KOPT-K1 (cell line): ENCODE data around the gene CCDC28B.
"Not testable (repeated sequence)": the region's sequence is repeated elsewhere in the genome, so short reads cannot be mapped to it uniquely, and the experiment has no call there.

ENCODE experiments used
- H3K27ac ChIP-seq: fragments of 200-600 bp; sonication (generic); 2 replicates; pipeline ENCODE4 v1.5.1; 2016; ENCODE audit warnings: antibody characterized with exemption, mild to moderate bottlenecking, low read depth, low read length; ENCODE audit not compliant: poor library complexity, severe bottlenecking
- H3K36me3 ChIP-seq: fragments of 200-600 bp; sonication (generic); 2 replicates; pipeline ENCODE4 v1.5.1; 2017; ENCODE audit warnings: antibody characterized with exemption, mild to moderate bottlenecking, low read length, moderate library complexity; ENCODE audit not compliant: insufficient read depth
- H3K9me3 ChIP-seq: fragments of 200-600 bp; sonication (generic); 2 replicates; pipeline ENCODE4 v1.5.1; 2017; ENCODE audit warnings: antibody characterized with exemption, low read length, mild to moderate bottlenecking; ENCODE audit not compliant: insufficient read depth, poor library complexity, severe bottlenecking

Gene CCDC28B

GRCh38 chr1:32200226-32201010 lies at the start of gene CCDC28B:
TSS of gene CCDC28B (plus strand) at chr1:32200595. CDS start at chr1:32201936, 1,341 bp downstream.
- Histone ChIP-seq H3K27ac (peak within 1 kb of the TSS; percentile 77), H3K36me3 (peaks cover 36% of the 10 kb centered on the region), H3K9me3 (no peaks in the 10 kb centered on the region)

DNA sequence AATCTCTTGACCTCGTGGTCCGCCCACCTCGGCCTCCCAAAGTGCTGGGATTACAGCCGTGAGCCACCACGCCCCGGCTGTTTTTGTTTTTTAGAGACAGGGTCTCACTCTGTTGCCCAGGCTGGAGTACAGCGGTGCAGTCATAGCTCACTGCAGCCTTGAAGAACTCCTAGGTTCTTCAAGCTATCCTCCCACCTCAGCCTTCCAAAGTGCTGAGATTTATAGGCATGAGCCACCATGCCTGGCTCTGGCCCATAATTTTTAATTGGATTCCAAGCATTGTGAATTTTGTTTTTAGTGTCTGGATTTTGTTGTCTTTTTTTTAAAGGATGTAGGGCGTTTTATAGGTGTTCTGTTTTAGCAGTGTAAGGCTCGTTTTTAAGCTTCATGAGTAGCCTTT lies 49.5 kb upstream of the CCDC28B start:
- Histone ChIP-seq H3K36me3 (peaks cover 38% of the 10 kb centered on the region), H3K27ac (no peak overlapping the region), H3K9me3 (peaks cover 18% of the 10 kb centered on the region)

DNA sequence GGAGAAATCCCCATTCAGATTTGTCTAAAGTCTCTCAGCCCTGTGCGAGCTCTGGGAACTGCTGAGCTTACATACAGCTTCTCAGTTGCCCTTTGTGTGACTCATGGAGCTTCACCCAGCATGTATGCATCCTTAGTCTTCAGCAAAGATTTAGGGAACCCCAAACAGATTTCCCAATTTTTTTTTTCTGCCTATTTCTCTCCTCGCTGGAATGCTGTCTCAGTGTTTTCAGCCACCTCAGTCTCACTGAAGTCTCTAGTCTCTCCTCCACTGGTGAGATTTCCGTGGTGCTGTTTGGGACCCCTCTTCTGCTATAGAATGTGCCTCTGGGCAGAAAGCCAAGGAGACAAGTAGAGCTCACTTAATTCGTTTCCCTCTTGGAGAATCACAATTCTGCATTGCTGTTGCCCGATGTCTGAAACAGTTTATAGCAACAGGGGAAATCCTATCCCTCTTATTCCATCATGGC lies 49.0 kb upstream of the CCDC28B start:
- Histone ChIP-seq H3K36me3 (peaks cover 43% of the 10 kb centered on the region), H3K27ac (no peak overlapping the region), H3K9me3 (peaks cover 18% of the 10 kb centered on the region)

DNA sequence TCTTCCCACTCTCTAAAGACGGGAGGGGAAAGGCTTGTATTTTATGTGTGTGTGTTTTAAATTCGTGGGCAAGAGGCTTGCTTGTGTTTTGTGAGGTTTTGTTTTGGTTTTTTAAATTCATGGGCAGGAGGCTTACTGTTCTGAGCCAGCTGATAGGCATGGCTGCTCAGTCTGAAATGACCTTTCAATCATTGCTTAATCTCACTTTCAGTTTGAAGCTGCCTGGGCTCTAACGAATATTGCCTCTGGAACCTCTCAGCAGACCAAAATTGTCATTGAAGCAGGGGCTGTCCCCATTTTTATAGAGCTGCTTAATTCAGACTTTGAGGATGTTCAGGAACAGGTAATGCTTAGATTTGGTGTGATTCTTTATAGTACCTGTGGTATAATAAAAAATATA lies 41.2 kb upstream of the CCDC28B start:
- no peaks in the 10 kb centered on the region for H3K9me3 ChIP-seq
- H3K27ac ChIP-seq: no peak overlapping the region
- peaks cover 97% of the 10 kb centered on the region for H3K36me3 ChIP-seq

DNA sequence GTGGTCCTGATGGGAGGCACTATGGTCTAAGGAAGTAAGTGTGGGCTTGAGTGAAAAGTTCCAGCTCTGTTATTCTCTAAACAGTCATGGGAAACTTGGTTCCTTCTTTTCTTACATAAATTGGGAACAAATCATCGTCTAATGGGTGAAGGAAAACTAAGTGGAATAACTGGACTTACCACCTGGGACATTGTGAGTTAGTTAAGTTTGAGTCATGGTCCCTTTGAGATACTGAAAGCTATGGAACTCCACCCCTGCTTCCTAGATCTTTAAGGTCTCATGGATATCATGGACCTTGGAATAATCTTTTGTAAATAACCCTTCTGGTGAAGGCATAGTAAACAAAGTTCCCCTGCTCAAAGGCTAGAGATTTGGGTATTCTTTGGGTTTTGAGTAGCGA lies 37.0 kb upstream of the CCDC28B start:
- peaks cover 91% of the 10 kb centered on the region for H3K36me3 ChIP-seq
- no peak overlapping the region for H3K27ac ChIP-seq
- H3K9me3 ChIP-seq: no peaks in the 10 kb centered on the region

DNA sequence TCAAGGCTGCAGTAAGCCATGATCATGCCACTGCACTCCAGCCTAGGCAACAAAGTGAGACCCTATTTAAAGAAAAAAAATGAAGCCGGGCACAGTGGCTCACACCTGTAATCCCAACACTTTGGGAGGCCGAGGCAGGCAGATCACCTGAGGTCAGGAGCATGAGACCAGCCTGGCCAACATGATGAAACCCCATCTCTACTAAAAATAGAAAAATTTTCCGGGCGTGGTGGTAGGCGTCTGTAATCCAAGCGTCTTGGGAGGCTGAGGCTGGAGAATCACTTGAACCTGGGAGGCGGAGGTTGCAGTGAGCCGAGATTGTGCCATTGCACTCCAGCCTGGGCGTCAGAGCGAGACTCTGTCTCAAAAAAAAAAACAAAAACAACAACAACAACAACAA lies 34.8 kb upstream of the CCDC28B start:
- H3K36me3 ChIP-seq: peaks cover 90% of the 10 kb centered on the region
- not testable (repeated sequence) for H3K9me3 ChIP-seq, H3K27ac ChIP-seq

DNA sequence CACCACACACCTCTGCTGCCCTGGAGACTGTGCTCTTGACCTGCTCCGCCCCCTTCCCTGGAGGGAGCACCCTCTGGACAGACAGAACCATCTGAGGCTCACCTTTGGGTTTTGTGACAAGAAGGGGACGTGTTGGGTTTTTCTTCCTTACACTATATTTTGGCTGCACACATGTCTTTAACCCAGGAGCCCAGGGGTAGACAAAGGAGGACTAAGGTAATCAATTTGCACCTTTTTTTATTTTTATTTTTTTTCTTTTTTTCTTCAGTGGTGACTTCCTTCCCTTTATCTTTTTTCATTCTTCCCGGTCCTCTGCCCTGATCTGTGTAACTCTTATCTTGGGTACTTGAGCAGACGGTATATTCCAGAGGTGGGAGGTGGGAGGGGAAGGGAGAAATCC lies 29.4 kb upstream of the CCDC28B start:
- H3K9me3 ChIP-seq: no peaks in the 10 kb centered on the region
- peaks cover 87% of the 10 kb centered on the region for H3K36me3 ChIP-seq
- H3K27ac ChIP-seq: no peak overlapping the region

DNA sequence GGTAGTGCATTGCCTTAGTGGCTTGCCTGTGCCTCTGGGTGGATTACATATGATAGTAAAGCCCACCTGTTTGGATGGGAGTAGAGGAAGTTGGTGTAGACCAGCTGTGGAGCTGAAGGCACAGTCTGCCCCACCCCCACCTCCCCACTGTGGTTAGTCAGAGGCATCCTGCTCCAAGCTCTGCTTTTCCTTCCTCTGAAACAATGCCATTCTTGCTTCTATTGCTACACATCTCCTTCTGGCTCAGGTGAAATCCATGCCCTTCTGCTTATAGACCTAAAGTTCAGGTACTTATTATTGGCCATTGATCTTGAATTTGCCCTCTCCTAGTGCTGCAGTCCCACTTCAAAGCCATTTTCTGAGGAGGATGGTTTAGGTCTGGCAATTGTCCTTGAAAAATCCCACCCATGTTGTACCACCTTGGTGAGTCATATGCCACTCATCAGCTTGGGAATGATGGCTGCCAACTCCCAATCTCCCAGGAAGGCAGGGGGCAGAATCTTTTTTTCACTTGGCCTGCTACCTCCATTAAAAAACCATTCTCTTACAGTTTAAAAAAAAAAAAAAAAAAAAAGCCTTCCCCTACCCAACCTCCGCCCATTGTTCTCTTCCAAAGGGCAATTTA lies 27.7 kb upstream of the CCDC28B start:
- Histone ChIP-seq H3K36me3 (peaks cover 73% of the 10 kb centered on the region), H3K27ac (peak overlapping the region; percentile 21), H3K9me3 (no peaks in the 10 kb centered on the region)

DNA sequence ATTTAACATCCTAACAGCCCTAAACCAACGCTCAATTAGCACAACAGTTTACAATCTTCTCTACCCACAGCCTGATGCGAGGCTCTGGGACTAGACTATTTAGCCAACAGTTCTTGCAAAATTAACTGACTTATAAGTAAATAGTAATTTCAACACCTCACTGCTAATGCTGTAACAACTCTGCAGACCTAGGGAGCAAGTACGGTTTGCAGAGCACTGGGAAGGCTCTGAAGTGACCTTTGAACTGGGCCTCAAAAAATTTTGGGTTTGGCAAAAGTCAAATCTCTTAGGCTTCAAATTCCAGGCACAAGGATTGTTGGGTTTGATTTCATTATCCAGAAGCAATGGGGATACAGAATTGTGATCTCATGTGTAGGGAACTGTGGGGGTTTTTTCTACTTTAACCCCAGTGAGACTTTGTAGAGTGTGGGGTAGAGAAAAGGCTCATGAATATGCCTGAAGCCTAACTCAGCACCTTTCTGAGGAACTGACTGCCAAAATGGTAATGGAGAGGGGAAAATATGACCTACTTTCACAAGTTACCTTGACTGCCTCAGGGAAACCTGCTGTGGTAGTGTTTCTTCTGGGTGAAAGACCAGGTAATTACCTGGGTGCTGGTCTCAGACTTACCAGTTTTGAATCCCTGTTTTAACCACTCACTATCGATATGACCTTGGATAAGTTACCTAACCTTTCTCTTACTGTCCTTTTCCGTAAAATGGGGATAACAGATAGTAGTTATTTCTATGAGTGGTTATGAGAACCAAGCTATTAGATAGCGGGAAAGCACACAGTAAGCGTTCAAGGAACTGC lies 21.8 kb upstream of the CCDC28B start:
- peaks cover 48% of the 10 kb centered on the region for H3K36me3 ChIP-seq
- peak overlapping the region; percentile 88 for H3K27ac ChIP-seq
- H3K9me3 ChIP-seq: no peaks in the 10 kb centered on the region

DNA sequence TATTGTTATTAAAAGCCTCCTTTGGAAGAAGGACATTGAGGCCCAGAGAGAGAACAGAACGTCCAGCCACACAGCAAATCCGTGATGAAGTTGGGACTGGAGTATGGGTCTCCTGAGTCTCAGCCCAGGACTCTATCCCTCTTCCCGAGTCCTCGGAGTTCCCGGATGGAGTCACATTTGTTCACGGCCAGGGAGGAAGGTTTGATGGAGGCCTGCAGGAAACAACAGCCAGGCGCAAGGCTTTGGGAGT lies 21.3 kb upstream of the CCDC28B start:
- Histone ChIP-seq H3K9me3 (no peaks in the 10 kb centered on the region), H3K36me3 (peaks cover 48% of the 10 kb centered on the region)

DNA sequence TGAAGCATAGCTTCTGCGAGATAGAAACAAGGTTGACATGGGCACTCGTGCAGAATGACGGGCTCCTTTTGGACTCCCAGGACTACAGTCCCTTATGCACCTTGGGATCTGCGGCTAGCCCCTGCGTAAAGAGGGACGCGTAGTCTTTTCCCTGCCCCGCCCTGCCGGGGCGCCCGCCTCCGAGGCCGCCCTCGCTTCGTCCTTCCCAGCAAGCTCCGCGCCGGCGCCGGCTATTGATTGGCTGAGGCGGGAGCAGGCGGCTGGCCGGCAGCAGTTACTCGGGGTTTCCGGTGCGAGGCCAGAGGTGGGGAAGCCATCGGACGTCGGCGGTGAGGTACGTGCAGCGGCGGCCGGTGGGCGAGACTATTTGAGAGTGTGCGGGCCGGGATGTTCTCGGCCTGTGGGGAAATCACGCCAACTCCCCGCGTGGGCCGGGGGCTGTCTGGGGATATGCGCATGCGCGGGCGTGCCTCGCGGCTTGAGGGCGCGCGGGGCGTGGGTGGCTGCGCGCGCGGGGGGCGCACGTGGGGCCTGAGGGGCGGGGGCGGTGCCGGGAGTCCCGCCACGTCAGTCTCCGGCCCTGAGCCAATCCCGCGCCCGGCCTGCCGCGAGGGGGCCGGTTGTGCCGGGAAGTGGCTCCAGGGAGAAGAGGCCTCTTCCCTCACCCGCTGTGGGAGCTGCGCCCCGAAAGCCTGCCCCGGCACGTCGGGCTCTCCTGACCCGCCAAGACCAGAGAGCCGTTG lies 20.8 kb upstream of the CCDC28B start, which contains the start of gene TXLNA:
TXLNA (plus strand) TSS at position 233 of the 743 bp plus-strand sequence. CDS start 671 bp downstream, outside the sequence.
- Histone ChIP-seq H3K36me3 (peaks cover 48% of the 10 kb centered on the region), H3K9me3 (no peaks in the 10 kb centered on the region), H3K27ac (peak within 1 kb of the TSS; percentile 88)

More for the DNA sequence above, 21.3 kb upstream of the CCDC28B start:
- peak overlapping the region; percentile 88 for H3K27ac ChIP-seq

GRCh38 chr1:32180186-32181060 lies 20.0 kb upstream of the CCDC28B start:
- Histone ChIP-seq H3K9me3 (no peaks in the 10 kb centered on the region), H3K27ac (peak overlapping the region; percentile 88), H3K36me3 (peaks cover 50% of the 10 kb centered on the region)

GRCh38 chr1:32181065-32181464 lies 19.3 kb upstream of the CCDC28B start:
- H3K27ac ChIP-seq: peak overlapping the region; percentile 88
- no peaks in the 10 kb centered on the region for H3K9me3 ChIP-seq
- H3K36me3 ChIP-seq: peaks cover 56% of the 10 kb centered on the region

DNA sequence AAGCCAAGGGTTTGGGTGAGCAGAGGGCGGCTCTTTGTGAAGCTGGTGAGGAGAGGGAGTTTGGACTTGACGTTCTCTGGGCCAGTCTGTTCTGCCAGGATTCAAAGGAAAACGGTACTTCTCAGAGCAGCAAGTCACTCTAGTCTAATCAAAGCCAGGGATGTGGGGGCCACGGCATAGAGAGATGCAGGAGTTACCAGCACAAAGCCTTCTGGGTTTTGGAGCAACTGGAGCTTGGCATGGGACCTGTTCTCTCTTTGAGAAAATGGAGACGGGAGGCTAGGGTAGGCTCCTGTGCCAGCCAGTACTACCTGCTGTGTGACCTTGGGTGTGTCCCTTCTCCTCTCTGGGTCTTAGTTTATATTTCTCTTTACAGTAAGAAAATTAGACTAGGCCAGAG lies 18.8 kb upstream of the CCDC28B start:
- Histone ChIP-seq H3K9me3 (no peaks in the 10 kb centered on the region), H3K36me3 (peaks cover 61% of the 10 kb centered on the region), H3K27ac (peak overlapping the region; percentile 88)
